Brain microvascular endothelial cell (primary cell): ENCODE data around the gene BOD1.
A peak's percentile ranks its signal among the peaks of the same experiment; 100 is the strongest.

Experiments used
- DNase-seq: peaks from one replicate; pipeline ENCODE4 v3.0.0-alpha.2; 2020
- H3K27ac ChIP-seq: fragments of 250-450 bp; sonication (Bioruptor Pico); 2 replicates; pipeline ENCODE4 v1.5.1; 2020; ENCODE audit warnings: mild to moderate bottlenecking, moderate library complexity
- H3K27me3 ChIP-seq: fragments of 250-450 bp; sonication (Bioruptor Pico); replicated peaks from 2 replicates; pipeline ENCODE4 v1.5.1; 2020; ENCODE audit warnings: mild to moderate bottlenecking
- H3K36me3 ChIP-seq: fragments of 250-450 bp; sonication (Bioruptor Pico); replicated peaks from 2 replicates; pipeline ENCODE4 v1.5.1; 2020; ENCODE audit warnings: mild to moderate bottlenecking
- H3K4me3 ChIP-seq: 2 replicates; pipeline ENCODE4 v1.5.1; 2011; ENCODE audit warnings: low read depth, mild to moderate bottlenecking, control low read depth, low read length, moderate library complexity
- in situ Hi-C: cut with HindIII; loops from 2 replicates; pipeline ENCODE4 v1.10.0; 2017; ENCODE audit warnings: low sequenced_read_pairs, low pct_ligation_motif_present
- TF ChIP-seq, protein P1 (sequence below): IDR thresholded peaks from 2 replicates; pipeline ENCODE4 v1.5.1; 2011; ENCODE audit warnings: low read depth, mild to moderate bottlenecking, moderate library complexity, low read length, control low read depth, inconsistent platforms; ENCODE audit errors: missing control alignments

The BOD1 gene

DNA sequence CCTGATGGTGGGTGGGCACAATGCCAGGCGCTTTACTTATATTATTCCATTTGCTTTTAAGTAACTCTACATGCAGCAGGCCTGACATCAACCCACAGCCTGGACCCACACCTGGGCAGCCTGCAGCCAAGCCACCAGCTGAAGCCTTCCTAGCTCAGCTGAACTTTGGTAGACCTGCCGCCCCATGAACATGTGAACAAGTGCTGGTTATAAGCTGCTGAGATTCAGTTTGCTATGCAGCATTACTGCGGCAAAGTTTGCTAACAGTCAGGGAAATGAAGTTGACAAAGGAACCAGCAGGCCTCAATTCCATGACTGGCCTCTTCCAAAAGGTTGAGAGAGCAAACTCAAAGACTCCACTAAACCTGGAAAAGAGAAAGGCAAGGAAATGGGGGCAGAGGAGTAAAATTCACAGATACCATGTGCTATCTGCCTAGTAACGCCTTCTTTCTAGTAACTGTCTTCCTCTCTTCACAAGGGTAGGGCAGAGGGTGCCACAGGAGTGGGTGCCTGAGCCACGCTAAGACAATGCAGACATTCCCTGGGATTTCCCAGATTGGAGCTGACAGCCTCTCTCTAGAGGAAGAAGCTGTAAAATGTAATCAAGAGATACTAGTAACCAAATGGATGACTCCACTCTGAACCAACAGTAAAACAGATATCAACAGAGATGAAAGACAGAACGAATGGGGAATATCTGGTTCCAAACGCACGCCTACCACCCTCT, 2.9 kb downstream of the BOD1 start:
- TF ChIP-seq, protein P1, sequence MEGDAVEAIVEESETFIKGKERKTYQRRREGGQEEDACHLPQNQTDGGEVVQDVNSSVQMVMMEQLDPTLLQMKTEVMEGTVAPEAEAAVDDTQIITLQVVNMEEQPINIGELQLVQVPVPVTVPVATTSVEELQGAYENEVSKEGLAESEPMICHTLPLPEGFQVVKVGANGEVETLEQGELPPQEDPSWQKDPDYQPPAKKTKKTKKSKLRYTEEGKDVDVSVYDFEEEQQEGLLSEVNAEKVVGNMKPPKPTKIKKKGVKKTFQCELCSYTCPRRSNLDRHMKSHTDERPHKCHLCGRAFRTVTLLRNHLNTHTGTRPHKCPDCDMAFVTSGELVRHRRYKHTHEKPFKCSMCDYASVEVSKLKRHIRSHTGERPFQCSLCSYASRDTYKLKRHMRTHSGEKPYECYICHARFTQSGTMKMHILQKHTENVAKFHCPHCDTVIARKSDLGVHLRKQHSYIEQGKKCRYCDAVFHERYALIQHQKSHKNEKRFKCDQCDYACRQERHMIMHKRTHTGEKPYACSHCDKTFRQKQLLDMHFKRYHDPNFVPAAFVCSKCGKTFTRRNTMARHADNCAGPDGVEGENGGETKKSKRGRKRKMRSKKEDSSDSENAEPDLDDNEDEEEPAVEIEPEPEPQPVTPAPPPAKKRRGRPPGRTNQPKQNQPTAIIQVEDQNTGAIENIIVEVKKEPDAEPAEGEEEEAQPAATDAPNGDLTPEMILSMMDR, result no peak
- H3K36me3 ChIP-seq, result peaks cover 32% of the 10 kb centered on the region
- in situ Hi-C loops, result no loop called here

DNA sequence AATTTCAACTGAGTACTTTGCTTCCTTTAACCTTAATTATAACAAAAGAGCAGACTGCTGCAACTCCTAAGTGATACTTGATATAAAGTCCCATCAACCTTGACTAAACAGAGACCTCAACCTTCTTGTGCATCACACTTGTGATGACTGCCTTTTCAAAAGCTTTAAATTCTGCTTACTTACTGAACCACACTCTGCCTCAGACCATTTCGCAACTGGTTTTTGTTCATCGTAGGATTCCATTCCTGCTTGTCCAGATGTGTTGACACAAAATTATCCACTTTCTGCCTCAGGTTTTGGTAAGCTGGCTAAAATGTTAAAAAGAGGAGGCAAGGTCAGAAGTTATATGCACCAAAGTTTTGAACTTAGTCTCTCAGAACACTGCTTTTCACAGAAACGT, 3.5 kb downstream of the BOD1 start:
- no peaks in the 10 kb centered on the region for H3K27me3 ChIP-seq
- TF ChIP-seq, protein P1, result no peak
- in situ Hi-C loops, result no loop called here
- H3K36me3 ChIP-seq, result peaks cover 38% of the 10 kb centered on the region
- no peak overlapping the region for H3K4me3 ChIP-seq
- H3K27ac ChIP-seq, result no peak overlapping the region
- DNase-seq, result no peak

More for the DNA sequence above, 2.9 kb downstream of the BOD1 start:
- Histone ChIP-seq H3K4me3 (no peak overlapping the region), H3K27ac (no peak overlapping the region), H3K27me3 (no peaks in the 10 kb centered on the region)
- no peak for DNase-seq

DNA sequence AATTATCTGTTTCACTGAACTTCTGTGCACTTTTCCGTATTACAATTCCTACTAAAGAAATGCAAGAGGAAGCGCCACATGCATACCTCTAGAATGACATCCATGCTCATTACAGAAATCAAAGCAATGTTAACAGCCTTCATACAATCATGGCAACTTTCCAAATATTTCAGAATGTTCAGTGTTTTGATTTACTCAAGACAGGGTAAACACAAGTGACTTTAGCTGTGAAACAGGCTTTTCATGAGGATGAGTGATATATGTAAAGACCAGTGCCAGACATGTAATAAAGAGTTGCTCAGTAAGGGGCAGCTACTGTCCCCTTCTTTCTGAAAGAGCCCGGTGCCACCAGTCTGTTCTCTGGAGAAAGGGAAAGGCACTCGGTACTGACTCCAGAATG, 4.7 kb downstream of the BOD1 start:
- in situ Hi-C loops, result no loop called here
- no peaks in the 10 kb centered on the region for H3K27me3 ChIP-seq
- no peak overlapping the region for H3K27ac ChIP-seq
- TF ChIP-seq, protein P1, result no peak
- peaks cover 51% of the 10 kb centered on the region for H3K36me3 ChIP-seq
- no peak overlapping the region for H3K4me3 ChIP-seq
- DNase-seq, result no peak

DNA sequence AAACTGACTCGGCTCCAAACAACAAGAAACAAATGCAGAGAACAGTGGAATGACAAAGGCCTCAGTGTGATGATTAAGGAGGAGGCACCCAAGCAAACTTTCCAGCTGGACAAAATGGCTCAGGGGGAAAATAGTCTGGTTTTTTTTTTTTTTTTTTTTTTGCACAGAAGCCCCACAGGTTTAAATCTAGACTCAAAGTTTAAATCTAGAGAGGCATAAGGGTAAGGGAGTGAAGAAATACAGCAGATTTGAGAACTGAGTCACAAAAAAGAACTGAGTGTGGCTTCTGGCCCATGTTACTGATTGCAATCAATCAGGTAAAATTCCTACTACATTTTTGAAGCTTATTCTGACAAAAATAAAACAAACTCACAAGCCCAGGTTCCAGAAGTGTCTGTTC, 12.3 kb downstream of the BOD1 start:
- TF ChIP-seq, protein P1, result no peak
- H3K27me3 ChIP-seq, result no peaks in the 10 kb centered on the region
- H3K36me3 ChIP-seq, result peaks cover 48% of the 10 kb centered on the region

DNA sequence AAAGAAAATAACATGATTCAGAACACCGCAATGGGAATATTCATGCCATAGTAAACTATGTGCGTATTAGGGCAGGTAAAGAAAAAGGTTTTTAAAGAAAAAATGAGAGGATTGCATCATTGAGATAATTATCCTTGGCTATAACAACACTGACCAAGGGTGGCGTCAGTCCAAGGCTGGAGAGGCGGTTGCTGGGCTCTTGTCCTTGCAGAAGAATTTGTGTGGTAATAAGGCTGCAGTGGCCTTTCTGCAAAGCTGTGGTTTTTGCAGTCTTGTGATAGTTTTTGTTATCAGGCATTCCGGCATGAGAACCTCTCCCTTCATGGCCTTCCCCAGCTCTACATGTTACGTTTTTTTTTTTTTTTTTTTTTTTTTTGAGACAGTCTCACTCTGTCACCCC, 14.0 kb downstream of the BOD1 start:
- H3K4me3 ChIP-seq, result no peak overlapping the region
- TF ChIP-seq, protein P1, result no peak
- H3K27ac ChIP-seq, result no peak overlapping the region
- peak; percentile 79 for DNase-seq
- no peaks in the 10 kb centered on the region for H3K27me3 ChIP-seq
- H3K36me3 ChIP-seq, result peaks cover 31% of the 10 kb centered on the region
- in situ Hi-C loops, result no loop called here

More for the DNA sequence above, 12.3 kb downstream of the BOD1 start:
- H3K4me3 ChIP-seq, result no peak overlapping the region
- in situ Hi-C loops, result no loop called here
- no peak overlapping the region for H3K27ac ChIP-seq
- no peak for DNase-seq

DNA sequence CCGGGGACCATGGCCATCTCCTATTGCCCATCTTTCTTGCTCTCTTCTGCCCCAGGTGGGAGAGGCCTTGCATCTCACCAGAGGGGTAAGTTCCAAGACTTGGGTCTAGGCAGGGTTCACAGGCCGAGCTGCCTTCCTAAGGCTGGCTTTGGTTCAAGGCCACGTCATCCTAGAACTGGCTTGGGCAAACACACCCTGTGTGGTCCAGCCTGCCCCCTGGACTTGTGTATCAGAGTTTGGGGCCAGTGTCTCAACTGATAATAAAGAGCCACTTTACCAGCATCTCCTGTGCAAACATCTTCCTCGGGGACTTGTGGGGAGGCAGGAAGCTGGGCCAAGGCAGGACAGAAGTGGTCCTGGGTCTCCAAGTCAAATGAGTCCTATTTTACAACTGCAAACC, 17.8 kb downstream of the BOD1 start:
- in situ Hi-C loops, result no loop called here
- DNase-seq, result no peak
- Histone ChIP-seq H3K4me3 (no peak overlapping the region), H3K36me3 (peaks cover 2% of the 10 kb centered on the region), H3K27me3 (no peaks in the 10 kb centered on the region), H3K27ac (no peak overlapping the region)
- TF ChIP-seq, protein P1, result no peak
